Lung (tissue), 12 donors: ENCODE data around the gene ARHGEF5. TPM values are rescaled to one million over a fixed set of nuclear protein-coding genes. Genes with fewer than 3 reads are reported as not detected.
"Not testable (repeated sequence)": the region's sequence is repeated elsewhere in the genome, so short reads cannot be mapped to it uniquely, and the experiment has no call there.

Source experiments
- ATAC-seq: fragments of 200-7000 bp; cut with Tn5 transposase; one replicate; pipeline ENCODE4 v1.9.1; 2020; ENCODE audit warnings: moderate number of reproducible peaks; ENCODE audit not compliant: insufficient read depth, low FRiP score
- DNase-seq, 3 donors: peaks; one replicate each; pipeline ENCODE4 v3.0.0-alpha.2; 2013 to 2017
- H3K27ac ChIP-seq, 2 donors: one replicate each; pipeline ENCODE4 v1.5.1; 2013; ENCODE audit warnings: mild to moderate bottlenecking in 2 of 2, moderate library complexity in 2 of 2, control low read depth in 1 of 2, inconsistent platforms in 1 of 2, low read depth in 1 of 2, low read length in 1 of 2
- H3K27me3 ChIP-seq, 3 donors: one replicate each; pipeline ENCODE4 v1.5.1; 2013; ENCODE audit warnings: low read length in 2 of 3; ENCODE audit not compliant: control insufficient read depth in 3 of 3, insufficient read depth in 3 of 3
- H3K36me3 ChIP-seq, 4 donors: one replicate each; pipeline ENCODE4 v1.5.1; 2013; ENCODE audit warnings: low read length in 4 of 4, mild to moderate bottlenecking in 1 of 4, moderate library complexity in 1 of 4; ENCODE audit not compliant: control insufficient read depth in 4 of 4, insufficient read depth in 4 of 4
- H3K4me1 ChIP-seq, 5 donors: one replicate each; pipeline ENCODE4 v1.5.1; 2013; ENCODE audit warnings: low read length in 5 of 5, mild to moderate bottlenecking in 2 of 5, moderate library complexity in 1 of 5; ENCODE audit not compliant: control insufficient read depth in 5 of 5, insufficient read depth in 5 of 5
- H3K4me3 ChIP-seq: one replicate; pipeline ENCODE4 v1.5.1; 2013; ENCODE audit warnings: mild to moderate bottlenecking, control low read depth, moderate library complexity
- H3K9ac ChIP-seq, 2 donors: one replicate each; pipeline ENCODE4 v1.5.1; 2013; ENCODE audit warnings: low read length in 2 of 2, control low read depth in 1 of 2; ENCODE audit not compliant: insufficient read depth in 1 of 2
- H3K9me3 ChIP-seq, 4 donors: one replicate each; pipeline ENCODE4 v1.5.1; 2013; ENCODE audit warnings: low read length in 3 of 4, mild to moderate bottlenecking in 1 of 4, moderate library complexity in 1 of 4; ENCODE audit not compliant: control insufficient read depth in 4 of 4, insufficient read depth in 3 of 4
- WGBS, 2 donors: extraction: QIAGEN DNeasy Blood & Tissue Kit; methylation state at CpG; one replicate each; pipeline ENCODE4 v1.1.7; 2013; 5-methylcytosine and 5-hydroxymethylcytosine counted together
- polyA plus RNA-seq, 2 donors: library from polyadenylated mRNA; stranded (reverse); fragments of 200-250 nt; gene quantifications; one replicate each; pipeline ENCODE4 v1.2.1, GENCODE V29; 2013
- total RNA-seq, 2 donors: library from RNA; depleted of rRNA in 1 of 2; stranded (reverse); fragments of >200 nt in 1 of 2; gene quantifications; one replicate each; pipeline ENCODE4 v1.2.1, GENCODE V29; 2014 to 2021
- TF ChIP-seq, protein P1 (sequence below): IDR thresholded peaks from 2 replicates; pipeline ENCODE4 v1.5.1; 2012; ENCODE audit warnings: mild to moderate bottlenecking; ENCODE audit errors: control extremely low read depth, extremely low read depth
- donor health status: control.
- donor health status: control.
- donor health status: Bipolar disorder and iron deficiency.
- donor health status: healthy.
- donor health status: DM: yes; HTN: yes; CAD: no.

ARHGEF5 gene
- total and polyA plus RNA-seq, 4 donors: 4.5 to 27.1 (median 15.7) TPM

DNA sequence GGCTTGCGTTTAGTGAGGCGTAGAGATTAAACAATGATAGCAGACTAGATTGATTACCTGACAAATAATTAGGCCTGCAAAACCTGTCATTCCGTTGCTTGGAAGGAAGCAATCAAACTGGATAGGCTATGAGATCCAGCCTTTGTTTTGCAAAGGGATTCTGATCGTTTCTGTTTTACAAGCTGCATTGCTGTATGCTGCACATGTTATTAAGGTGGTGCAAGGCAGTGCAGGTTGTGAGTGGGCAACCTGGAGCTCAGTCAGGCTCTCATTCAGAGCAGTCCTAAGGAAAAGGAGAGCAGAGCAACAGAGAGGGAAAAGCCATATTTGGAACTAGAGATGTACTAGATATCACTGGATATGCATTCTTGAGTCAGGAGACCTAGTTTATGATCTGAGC is 55.2 kb downstream of the ARHGEF5 start:
- TF ChIP-seq, protein P1, sequence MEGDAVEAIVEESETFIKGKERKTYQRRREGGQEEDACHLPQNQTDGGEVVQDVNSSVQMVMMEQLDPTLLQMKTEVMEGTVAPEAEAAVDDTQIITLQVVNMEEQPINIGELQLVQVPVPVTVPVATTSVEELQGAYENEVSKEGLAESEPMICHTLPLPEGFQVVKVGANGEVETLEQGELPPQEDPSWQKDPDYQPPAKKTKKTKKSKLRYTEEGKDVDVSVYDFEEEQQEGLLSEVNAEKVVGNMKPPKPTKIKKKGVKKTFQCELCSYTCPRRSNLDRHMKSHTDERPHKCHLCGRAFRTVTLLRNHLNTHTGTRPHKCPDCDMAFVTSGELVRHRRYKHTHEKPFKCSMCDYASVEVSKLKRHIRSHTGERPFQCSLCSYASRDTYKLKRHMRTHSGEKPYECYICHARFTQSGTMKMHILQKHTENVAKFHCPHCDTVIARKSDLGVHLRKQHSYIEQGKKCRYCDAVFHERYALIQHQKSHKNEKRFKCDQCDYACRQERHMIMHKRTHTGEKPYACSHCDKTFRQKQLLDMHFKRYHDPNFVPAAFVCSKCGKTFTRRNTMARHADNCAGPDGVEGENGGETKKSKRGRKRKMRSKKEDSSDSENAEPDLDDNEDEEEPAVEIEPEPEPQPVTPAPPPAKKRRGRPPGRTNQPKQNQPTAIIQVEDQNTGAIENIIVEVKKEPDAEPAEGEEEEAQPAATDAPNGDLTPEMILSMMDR: no peak
- Histone ChIP-seq H3K4me1 (peaks cover 0 to 4% (median 0%) of the 10 kb centered on the region in 5 donors), H3K36me3 (no peaks in the 10 kb centered on the region), H3K9me3 (no peaks in the 10 kb centered on the region), H3K4me3 (no peak overlapping the region), H3K9ac (no peak overlapping the region), H3K27me3 (peaks cover 0 to 2% (median 0%) of the 10 kb centered on the region in 3 donors), H3K27ac (no peak overlapping the region)
- no peak for ATAC-seq
- 31 to 32% methylated on average over 4 of the region's 4 CpGs for WGBS, 2 donors
- DNase-seq: no peak

GRCh38 chr7:144414815-144415214 is 59.6 kb downstream of the ARHGEF5 start:
- ATAC-seq (no peak), DNase-seq (no peak)
- TF ChIP-seq, protein P1: no peak
- Histone ChIP-seq H3K9ac (no peak overlapping the region), H3K4me1 (no peaks in the 10 kb centered on the region), H3K27ac (no peak overlapping the region), H3K36me3 (no peaks in the 10 kb centered on the region), H3K9me3 (peaks cover 0 to 3% (median 0%) of the 10 kb centered on the region in 4 donors), H3K4me3 (no peak overlapping the region), H3K27me3 (peaks cover 0 to 2% (median 0%) of the 10 kb centered on the region in 3 donors)
- WGBS, 2 donors: 38 to 51% methylated on average over 3 of the region's 3 CpGs

DNA sequence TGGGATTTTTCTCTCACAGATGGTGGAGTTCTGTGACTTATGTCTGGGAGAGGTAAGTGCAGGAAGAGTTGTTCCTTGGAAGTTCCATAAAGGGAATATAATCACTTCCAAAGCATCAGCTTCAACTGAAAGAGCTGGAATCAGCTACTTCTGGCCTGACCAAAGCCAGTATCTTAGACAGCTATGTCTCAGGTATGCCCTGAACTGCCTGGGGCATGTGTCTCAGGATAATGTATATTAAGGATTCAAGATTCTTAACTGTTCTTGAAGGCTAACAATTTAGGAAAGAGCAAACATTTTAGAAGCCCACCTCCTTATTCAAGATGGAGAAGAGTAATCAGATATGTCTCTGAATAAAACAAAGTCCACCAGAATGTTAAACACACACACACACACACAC is 60.7 kb downstream of the ARHGEF5 start:
- Histone ChIP-seq H3K27ac (no peak overlapping the region), H3K27me3 (peaks cover 0 to 2% (median 0%) of the 10 kb centered on the region in 3 donors), H3K36me3 (no peaks in the 10 kb centered on the region), H3K9me3 (peaks cover 0 to 3% (median 0%) of the 10 kb centered on the region in 4 donors), H3K4me3 (no peak overlapping the region), H3K9ac (no peak overlapping the region), H3K4me1 (no peaks in the 10 kb centered on the region)
- TF ChIP-seq, protein P1: no peak
- DNase-seq (no peak), ATAC-seq (no peak)

- Histone ChIP-seq H3K9ac (no peak overlapping the region), H3K36me3 (no peaks in the 10 kb centered on the region), H3K9me3 (peaks cover 0 to 3% (median 0%) of the 10 kb centered on the region in 4 donors), H3K4me1 (no peaks in the 10 kb centered on the region), H3K4me3 (no peak overlapping the region), H3K27me3 (peaks cover 0 to 2% (median 0%) of the 10 kb centered on the region in 3 donors), H3K27ac (no peak overlapping the region)
- TF ChIP-seq, protein P1: no peak
- ATAC-seq: no peak
- DNase-seq: no peak
Measured at GRCh38 chr7:144416341-144416740, 61.1 kb downstream of the ARHGEF5 start.

GRCh38 chr7:144418931-144419330 is 63.7 kb downstream of the ARHGEF5 start:
- 79 to 88% methylated on average over 4 of the region's 4 CpGs for WGBS, 2 donors
- not testable (repeated sequence) for H3K4me1 ChIP-seq, ATAC-seq, H3K9me3 ChIP-seq, H3K9ac ChIP-seq, H3K27ac ChIP-seq, H3K4me3 ChIP-seq, DNase-seq, H3K36me3 ChIP-seq, H3K27me3 ChIP-seq

DNA sequence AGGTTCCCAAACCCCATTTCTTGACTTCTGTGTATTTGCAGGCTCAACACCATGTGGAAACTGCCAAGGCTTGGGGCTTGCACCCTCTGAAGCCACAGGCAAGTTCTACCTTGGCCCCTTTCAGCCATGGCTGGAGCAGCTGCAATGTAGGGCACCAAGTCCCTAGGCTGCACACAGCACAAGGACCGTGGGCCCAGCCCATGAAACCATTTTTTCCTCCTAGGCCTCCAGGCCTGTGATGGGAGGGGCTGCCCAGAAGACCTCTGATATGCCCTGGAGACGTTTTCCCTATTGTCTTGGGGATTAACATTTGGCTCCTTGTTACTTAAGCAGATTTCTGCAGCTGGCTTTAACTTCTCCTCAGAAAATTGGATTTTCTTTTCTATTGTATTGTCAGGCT is 72.3 kb downstream of the ARHGEF5 start:
- H3K4me3 ChIP-seq, ATAC-seq, H3K9ac ChIP-seq, H3K9me3 ChIP-seq, DNase-seq, H3K27me3 ChIP-seq, H3K27ac ChIP-seq, H3K4me1 ChIP-seq, H3K36me3 ChIP-seq: not testable (repeated sequence)
- WGBS, 2 donors: 60 to 80% methylated on average over 2 of the region's 2 CpGs
